Endothelial cell (in vitro differentiated cells): ENCODE measurements around the gene TMEM108. TPM values are rescaled to one million over a fixed set of nuclear protein-coding genes. Genes with fewer than 3 reads are reported as not detected.

Experiments used
- DNase-seq: peaks from one replicate; pipeline ENCODE4 v3.0.0; 2021; ENCODE audit warnings: low spot score
- H3K27ac Mint-ChIP-seq: one replicate; pipeline ENCODE4 v1.8.0; 2021; ENCODE audit warnings: mixed read lengths, inconsistent platforms; ENCODE audit not compliant: unreplicated experiment
- H3K27me3 Mint-ChIP-seq: one replicate; pipeline ENCODE4 v1.8.0; 2021; ENCODE audit warnings: mild to moderate bottlenecking, moderate library complexity, mixed read lengths, inconsistent platforms; ENCODE audit not compliant: unreplicated experiment
- H3K36me3 Mint-ChIP-seq: one replicate; pipeline ENCODE4 v1.8.0; 2021; ENCODE audit warnings: mild to moderate bottlenecking, low read depth, mixed read lengths, inconsistent platforms; ENCODE audit not compliant: unreplicated experiment
- H3K4me1 Mint-ChIP-seq: one replicate; pipeline ENCODE4 v1.8.0; 2021; ENCODE audit warnings: mild to moderate bottlenecking, mixed read lengths, inconsistent platforms; ENCODE audit not compliant: unreplicated experiment
- H3K4me3 Mint-ChIP-seq: one replicate; pipeline ENCODE4 v1.8.0; 2021; ENCODE audit warnings: mild to moderate bottlenecking, mixed read lengths, inconsistent platforms; ENCODE audit not compliant: unreplicated experiment
- H3K9me3 Mint-ChIP-seq: one replicate; pipeline ENCODE4 v1.8.0; 2021; ENCODE audit warnings: mixed read lengths, inconsistent platforms; ENCODE audit not compliant: unreplicated experiment
- CTCF ChIP-seq: fragments of 200-600 bp; sonication (generic); IDR thresholded peaks from one replicate; pipeline ENCODE4 v1.5.0; 2021; ENCODE audit warnings: antibody characterized with exemption; ENCODE audit not compliant: unreplicated experiment
- total RNA-seq: library from RNA; stranded (reverse); fragmentation: NEBNext Ultra II Directional; extraction: Animal tissue kit (Norgen Biotek cat#: 25700); gene quantifications from one replicate; pipeline ENCODE4 v1.2.1, GENCODE V29; 2021; ENCODE audit not compliant: unreplicated experiment

Gene TMEM108
- total RNA-seq, 1 donor from 2014 or later, result 14.2 TPM

GRCh38 chr3:133254151-133254550 is 216.0 kb downstream of the TMEM108 start:
- Mint-ChIP-seq H3K4me3 (no peak overlapping the region), H3K9me3 (no peaks in the 10 kb centered on the region), H3K27me3 (peaks cover 1% of the 10 kb centered on the region), H3K27ac (no peak overlapping the region), H3K36me3 (no peaks in the 10 kb centered on the region), H3K4me1 (no peaks in the 10 kb centered on the region)
- DNase-seq, result no peak
- TF ChIP-seq CTCF, result no peak

GRCh38 chr3:133254716-133255115 is 216.5 kb downstream of the TMEM108 start:
- H3K27me3 Mint-ChIP-seq, result no peaks in the 10 kb centered on the region
- TF ChIP-seq CTCF, result no peak
- no peak overlapping the region for H3K4me3 Mint-ChIP-seq
- no peaks in the 10 kb centered on the region for H3K4me1 Mint-ChIP-seq
- H3K36me3 Mint-ChIP-seq, result no peaks in the 10 kb centered on the region
- H3K27ac Mint-ChIP-seq, result no peak overlapping the region
- no peaks in the 10 kb centered on the region for H3K9me3 Mint-ChIP-seq
- no peak for DNase-seq

GRCh38 chr3:133256787-133257483 is 218.7 kb downstream of the TMEM108 start:
- no peaks in the 10 kb centered on the region for H3K27me3 Mint-ChIP-seq
- no peak overlapping the region for H3K4me3 Mint-ChIP-seq
- no peak overlapping the region for H3K27ac Mint-ChIP-seq
- no peaks in the 10 kb centered on the region for H3K4me1 Mint-ChIP-seq
- DNase-seq, result no peak
- no peaks in the 10 kb centered on the region for H3K36me3 Mint-ChIP-seq
- TF ChIP-seq CTCF, result no peak
- no peaks in the 10 kb centered on the region for H3K9me3 Mint-ChIP-seq

GRCh38 chr3:133258358-133258757 is 220.2 kb downstream of the TMEM108 start:
- Mint-ChIP-seq H3K4me1 (no peaks in the 10 kb centered on the region), H3K36me3 (no peaks in the 10 kb centered on the region), H3K4me3 (no peak overlapping the region), H3K27me3 (no peaks in the 10 kb centered on the region), H3K27ac (no peak overlapping the region), H3K9me3 (no peaks in the 10 kb centered on the region)
- no peak for DNase-seq
- no peak for TF ChIP-seq CTCF

- no peaks in the 10 kb centered on the region for H3K9me3 Mint-ChIP-seq
- H3K27me3 Mint-ChIP-seq, result no peaks in the 10 kb centered on the region
- H3K4me3 Mint-ChIP-seq, result no peak overlapping the region
- TF ChIP-seq CTCF, result no peak
- H3K27ac Mint-ChIP-seq, result no peak overlapping the region
- DNase-seq, result no peak
- H3K36me3 Mint-ChIP-seq, result no peaks in the 10 kb centered on the region
- H3K4me1 Mint-ChIP-seq, result no peaks in the 10 kb centered on the region
These were observed 221.6 kb downstream of the TMEM108 start for GRCh38 chr3:133259767-133260166.
